GM23338 (cell line): ENCODE results near the gene DMRTC2. TPM values are rescaled to one million over a fixed set of nuclear protein-coding genes. Genes with fewer than 3 reads are reported as not detected.

Experiments used
- ATAC-seq: fragments of 200-7000 bp; cut with Tn5 transposase; 3 replicates; pipeline ENCODE4 v1.9.1; 2020
- DNase-seq: peaks from one replicate; pipeline ENCODE4 v3.0.0-alpha.2; 2015; ENCODE audit warnings: low spot score
- H2AFZ ChIP-seq: fragments of 200-600 bp; sonication (generic); 2 replicates; pipeline ENCODE4 v1.8.0; 2016; ENCODE audit warnings: antibody characterized with exemption, mild to moderate bottlenecking, moderate library complexity
- H3F3A ChIP-seq: fragments of 200-600 bp; sonication (generic); replicated peaks from 2 replicates; pipeline ENCODE4 v1.8.0; 2017; ENCODE audit warnings: antibody characterized with exemption, mixed run types, low read depth
- H3K27ac ChIP-seq: fragments of 200-600 bp; sonication (generic); 2 replicates; pipeline ENCODE4 v1.6.1; 2016; ENCODE audit warnings: low read depth
- H3K27me3 ChIP-seq: fragments of 200-600 bp; sonication (generic); 2 replicates; pipeline ENCODE4 v1.8.0; 2016; ENCODE audit warnings: mild to moderate bottlenecking, mixed run types, moderate library complexity; ENCODE audit not compliant: insufficient read depth
- H3K36me3 ChIP-seq: fragments of 200-600 bp; sonication (generic); 2 replicates; pipeline ENCODE4 v1.8.0; 2016; ENCODE audit warnings: mild to moderate bottlenecking; ENCODE audit not compliant: insufficient read depth
- H3K4me1 ChIP-seq: fragments of 200-600 bp; sonication (generic); 2 replicates; pipeline ENCODE4 v1.8.0; 2016; ENCODE audit warnings: mild to moderate bottlenecking, moderate library complexity; ENCODE audit not compliant: insufficient read depth
- H3K4me2 ChIP-seq: fragments of 200-600 bp; sonication (generic); 2 replicates; pipeline ENCODE4 v1.7.1; 2017; ENCODE audit warnings: mixed run types
- H3K4me3 ChIP-seq: fragments of 200-600 bp; sonication (generic); 2 replicates; pipeline ENCODE4 v1.6.1; 2016; ENCODE audit warnings: mixed run types
- H3K79me2 ChIP-seq: fragments of 200-600 bp; sonication (generic); replicated peaks from 2 replicates; pipeline ENCODE4 v1.8.0; 2017; ENCODE audit warnings: mild to moderate bottlenecking; ENCODE audit not compliant: insufficient read depth
- H3K9me2 ChIP-seq: fragments of 200-600 bp; sonication (generic); 2 replicates; pipeline ENCODE4 v1.8.0; 2017; ENCODE audit not compliant: insufficient read depth
- H4K20me1 ChIP-seq: fragments of 200-600 bp; sonication (generic); replicated peaks from 2 replicates; pipeline ENCODE4 v1.8.0; 2017; ENCODE audit warnings: mild to moderate bottlenecking; ENCODE audit not compliant: insufficient read depth
- H3K27ac Mint-ChIP-seq: 2 replicates; pipeline ENCODE4 v1.8.0; 2020; ENCODE audit warnings: inconsistent platforms, mild to moderate bottlenecking, moderate library complexity, mixed read lengths
- H3K27me3 Mint-ChIP-seq: 3 replicates; pipeline ENCODE4 v1.8.0; 2022; ENCODE audit warnings: low read depth, mild to moderate bottlenecking, moderate library complexity, mixed read lengths, inconsistent platforms; ENCODE audit not compliant: insufficient read depth, poor library complexity
- H3K36me3 Mint-ChIP-seq: 3 replicates; pipeline ENCODE4 v1.8.0; 2021; ENCODE audit warnings: low read depth, mild to moderate bottlenecking, inconsistent platforms, moderate library complexity, mixed read lengths
- H3K4me1 Mint-ChIP-seq: 3 replicates; pipeline ENCODE4 v1.8.0; 2020; ENCODE audit warnings: mild to moderate bottlenecking, inconsistent platforms, mixed read lengths
- H3K4me3 Mint-ChIP-seq: 3 replicates; pipeline ENCODE4 v1.8.0; 2021; ENCODE audit warnings: moderate library complexity, mild to moderate bottlenecking, inconsistent platforms, mixed read lengths
- H3K9me3 Mint-ChIP-seq: 3 replicates; pipeline ENCODE4 v1.8.0; 2020; ENCODE audit warnings: moderate library complexity, mild to moderate bottlenecking, inconsistent platforms, mixed read lengths
- CTCF ChIP-seq, 2 experiments: fragments of 200-600 bp in 1 of 2; sonication (generic) in 1 of 2; conservative IDR thresholded peaks; 2 replicates each; pipeline versions ENCODE4 v1.5.1 to v1.6.1; 2016 to 2017; ENCODE audit warnings: antibody characterized with exemption in 2 of 2, low read depth in 2 of 2, mild to moderate bottlenecking in 2 of 2, moderate library complexity in 1 of 2
- EZH2phosphoT487 ChIP-seq: fragments of 200-600 bp; sonication (generic); IDR thresholded peaks from one replicate; pipeline ENCODE4 v1.8.1; 2018; ENCODE audit warnings: antibody characterized with exemption; ENCODE audit not compliant: unreplicated experiment
- JUNB ChIP-seq: IDR thresholded peaks from one replicate; pipeline ENCODE4 v1.6.1; 2016; ENCODE audit warnings: antibody characterized with exemption; ENCODE audit not compliant: unreplicated experiment
- NANOG ChIP-seq: IDR thresholded peaks from 2 replicates; pipeline ENCODE4 v1.6.1; 2016; ENCODE audit warnings: antibody characterized with exemption, borderline replicate concordance
- POLR2AphosphoS5 ChIP-seq: IDR thresholded peaks from 2 replicates; pipeline ENCODE4 v1.6.1; 2016; ENCODE audit warnings: antibody characterized with exemption, low read depth
- STAT1 ChIP-seq: IDR thresholded peaks from one replicate; pipeline ENCODE4 v1.6.1; 2016; ENCODE audit warnings: antibody characterized with exemption; ENCODE audit not compliant: unreplicated experiment
- ZNF114 ChIP-seq: fragments of 250-450 bp; sonication (Bioruptor Pico); IDR thresholded peaks from 2 replicates; pipeline ENCODE4 v1.5.0; 2020; ENCODE audit warnings: mild to moderate bottlenecking, moderate library complexity
- ZNF331 ChIP-seq: fragments of 250-450 bp; sonication (Bioruptor Pico); IDR thresholded peaks from 2 replicates; pipeline ENCODE4 v1.5.0; 2020; ENCODE audit warnings: low read depth, mild to moderate bottlenecking, moderate library complexity
- ZNF462 ChIP-seq: fragments of 250-450 bp; sonication (Bioruptor Pico); IDR thresholded peaks from 2 replicates; pipeline ENCODE4 v1.5.0; 2020; ENCODE audit warnings: mild to moderate bottlenecking, moderate library complexity
- polyA plus RNA-seq: library from polyadenylated mRNA; unstranded; fragments of >200 nt; fragmentation: Nextera tagmentation; extraction: Ambion mirVana; gene quantifications from 2 replicates; pipeline ENCODE4 v1.2.1, GENCODE V29; 2016
- total RNA-seq: library from RNA; depleted of rRNA; stranded (reverse); fragments of >200 nt; shearing (Covaris generic); gene quantifications from 2 replicates; pipeline ENCODE4 v1.2.3, GENCODE V29; 2014
- TF ChIP-seq, protein P1 (sequence below): IDR thresholded peaks from 2 replicates; pipeline ENCODE4 v1.6.1; 2016; ENCODE audit warnings: antibody characterized with exemption

The DMRTC2 gene
- total and polyA plus RNA-seq, 2 experiments from 2014 or later, result 0.21 TPM; not detected in 1

DNA sequence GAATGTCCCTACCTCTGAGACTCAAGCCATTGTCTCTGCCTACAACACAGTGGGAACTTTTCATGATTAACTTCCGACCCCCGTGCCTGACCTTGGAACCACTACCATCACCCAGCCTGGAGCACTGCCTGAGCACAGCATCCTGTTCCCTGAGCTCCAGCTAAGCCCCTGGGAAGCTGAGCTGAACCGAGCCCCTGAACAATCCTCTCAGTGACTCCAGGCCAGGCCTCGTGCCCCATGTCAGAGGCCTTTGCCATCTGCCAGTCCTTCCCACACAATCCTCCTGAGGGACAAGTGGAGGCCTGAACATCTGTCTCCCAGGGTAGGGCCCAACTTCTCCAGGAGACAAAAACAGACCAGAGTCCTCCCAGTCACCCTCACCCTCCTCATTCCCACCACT, 30.9 kb upstream of the DMRTC2 start:
- no peaks in the 10 kb centered on the region for H3K4me1 ChIP-seq
- H3K36me3 Mint-ChIP-seq, result no peaks in the 10 kb centered on the region
- H4K20me1 ChIP-seq, result no peaks in the 10 kb centered on the region
- H3K4me2 ChIP-seq, result no peak overlapping the region
- peaks cover 13% of the 10 kb centered on the region for H3K27me3 Mint-ChIP-seq
- no peak for TF ChIP-seq ZNF114 (CRISPR knock-in tag)
- no peak for TF ChIP-seq POLR2AphosphoS5
- TF ChIP-seq STAT1, result no peak
- no peak for TF ChIP-seq NANOG
- TF ChIP-seq ZNF462 (CRISPR knock-in tag), result no peak
- H3K4me1 Mint-ChIP-seq, result no peaks in the 10 kb centered on the region
- DNase-seq (no peak), ATAC-seq (no peak; the same call in 2 of the 3 replicates)
- no peaks in the 10 kb centered on the region for H3K9me2 ChIP-seq
- H2AFZ ChIP-seq, result no peak overlapping the region
- no peaks in the 10 kb centered on the region for H3K79me2 ChIP-seq
- no peaks in the 10 kb centered on the region for H3K9me3 Mint-ChIP-seq
- H3K4me3 ChIP-seq, result no peak overlapping the region
- no peaks in the 10 kb centered on the region for H3F3A ChIP-seq
- no peak overlapping the region for H3K27ac ChIP-seq
- no peaks in the 10 kb centered on the region for H3K27me3 ChIP-seq
- H3K36me3 ChIP-seq, result no peaks in the 10 kb centered on the region
- no peak overlapping the region for H3K4me3 Mint-ChIP-seq
- no peak overlapping the region for H3K27ac Mint-ChIP-seq

DNA sequence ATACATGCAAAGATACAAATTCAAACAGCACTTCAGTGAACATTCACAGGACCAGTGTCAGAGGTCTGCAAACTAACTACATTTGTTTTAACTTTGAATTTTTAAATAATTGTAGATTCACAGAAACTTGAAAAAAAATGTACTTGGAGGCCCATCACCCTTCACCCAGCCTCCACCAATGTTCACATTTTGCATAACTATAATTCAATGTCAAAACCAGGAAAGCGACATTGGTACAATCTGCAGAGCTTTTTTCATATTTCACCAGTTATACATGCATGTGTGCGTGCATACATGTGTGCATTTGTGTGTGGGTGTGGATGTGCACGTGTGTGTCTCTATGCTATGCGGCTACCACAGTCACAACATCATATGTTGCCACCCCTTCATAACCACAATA, 29.5 kb upstream of the DMRTC2 start:
- no peaks in the 10 kb centered on the region for H3K9me3 Mint-ChIP-seq
- TF ChIP-seq NANOG (no peak), CTCF (conservative IDR thresholded peaks at IDR 0.05; ENCODE audit: low read depth in 2 of 2) (no peak), ZNF331 (CRISPR knock-in tag) (no peak), JUNB (no peak), POLR2AphosphoS5 (no peak), EZH2phosphoT487 (no peak)
- TF ChIP-seq, protein P1, sequence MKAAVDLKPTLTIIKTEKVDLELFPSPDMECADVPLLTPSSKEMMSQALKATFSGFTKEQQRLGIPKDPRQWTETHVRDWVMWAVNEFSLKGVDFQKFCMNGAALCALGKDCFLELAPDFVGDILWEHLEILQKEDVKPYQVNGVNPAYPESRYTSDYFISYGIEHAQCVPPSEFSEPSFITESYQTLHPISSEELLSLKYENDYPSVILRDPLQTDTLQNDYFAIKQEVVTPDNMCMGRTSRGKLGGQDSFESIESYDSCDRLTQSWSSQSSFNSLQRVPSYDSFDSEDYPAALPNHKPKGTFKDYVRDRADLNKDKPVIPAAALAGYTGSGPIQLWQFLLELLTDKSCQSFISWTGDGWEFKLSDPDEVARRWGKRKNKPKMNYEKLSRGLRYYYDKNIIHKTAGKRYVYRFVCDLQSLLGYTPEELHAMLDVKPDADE, result no peak

More for the DNA sequence above, 29.5 kb upstream of the DMRTC2 start:
- DNase-seq (no peak), ATAC-seq (no peak)
- no peaks in the 10 kb centered on the region for H3F3A ChIP-seq
- Mint-ChIP-seq H3K27me3 (peaks cover 8% of the 10 kb centered on the region), H3K36me3 (no peaks in the 10 kb centered on the region), H3K4me3 (no peak overlapping the region), H3K27ac (no peak overlapping the region), H3K4me1 (no peaks in the 10 kb centered on the region)
- no peaks in the 10 kb centered on the region for H3K36me3 ChIP-seq
- H3K27ac ChIP-seq, result no peak overlapping the region
- H3K4me1 ChIP-seq, result no peaks in the 10 kb centered on the region
- no peaks in the 10 kb centered on the region for H3K79me2 ChIP-seq
- H3K9me2 ChIP-seq, result no peaks in the 10 kb centered on the region
- H3K27me3 ChIP-seq, result no peaks in the 10 kb centered on the region
- no peak overlapping the region for H2AFZ ChIP-seq
- H4K20me1 ChIP-seq, result no peaks in the 10 kb centered on the region
- H3K4me3 ChIP-seq, result no peak overlapping the region
- no peak overlapping the region for H3K4me2 ChIP-seq
